Bronchial epithelial cell (primary cell): ENCODE data around the gene DCC. TPM values are rescaled to one million over a fixed set of nuclear protein-coding genes. Genes with fewer than 3 reads are reported as not detected.
"Not testable (repeated sequence)": the region's sequence is repeated elsewhere in the genome, so short reads cannot be mapped to it uniquely, and the experiment has no call there.

ENCODE experiments used
- DNase-seq: peaks from one replicate; pipeline ENCODE4 v3.0.0-alpha.2; 2010; ENCODE audit warnings: low read depth
- FAIRE-seq: peaks from 2 replicates; lab custom pipeline; 2011; peaks lifted over from hg19 to GRCh38; lab: Jason Lieb, UNC
- H3K27me3 ChIP-seq: 2 replicates; pipeline ENCODE4 v1.5.1; 2011; ENCODE audit warnings: low read length; ENCODE audit not compliant: control insufficient read depth, insufficient read depth
- H3K36me3 ChIP-seq: 2 replicates; pipeline ENCODE4 v1.5.1; 2011; ENCODE audit warnings: low read length; ENCODE audit not compliant: control insufficient read depth, insufficient read depth
- H3K4me3 ChIP-seq: 2 replicates; pipeline ENCODE4 v1.5.1; 2011; ENCODE audit warnings: mild to moderate bottlenecking, low read depth, low read length, control low read depth
- CTCF ChIP-seq: IDR thresholded peaks from 2 replicates; pipeline ENCODE4 v1.5.1; 2011; ENCODE audit warnings: mild to moderate bottlenecking, moderate library complexity, low read length, control low read depth, inconsistent platforms; ENCODE audit not compliant: insufficient read depth, severe bottlenecking
- total RNA-seq: library from RNA; depleted of rRNA; stranded (reverse); fragments of >200 nt; gene quantifications from 2 replicates; pipeline ENCODE4 v1.2.1, GENCODE V29; 2014

The DCC gene
- total RNA-seq, 1 donor from 2014 or later = not detected

GRCh38 chr18:53443831-53444230, 1103.8 kb downstream of the DCC start:
- FAIRE-seq (no peak), DNase-seq (no peak)
- Histone ChIP-seq H3K27me3 (no peaks in the 10 kb centered on the region), H3K36me3 (no peaks in the 10 kb centered on the region), H3K4me3 (no peak overlapping the region)
- TF ChIP-seq CTCF = no peak

GRCh38 chr18:53451902-53452301, 1111.9 kb downstream of the DCC start:
- H3K4me3 ChIP-seq = no peak overlapping the region
- no peaks in the 10 kb centered on the region for H3K36me3 ChIP-seq
- no peak for TF ChIP-seq CTCF
- FAIRE-seq (no peak), DNase-seq (no peak)
- H3K27me3 ChIP-seq = no peaks in the 10 kb centered on the region

GRCh38 chr18:53457068-53457467, 1117.1 kb downstream of the DCC start:
- no peak for TF ChIP-seq CTCF
- no peak overlapping the region for H3K4me3 ChIP-seq
- DNase-seq (no peak), FAIRE-seq (no peak)
- no peaks in the 10 kb centered on the region for H3K36me3 ChIP-seq
- H3K27me3 ChIP-seq = no peaks in the 10 kb centered on the region

GRCh38 chr18:53458268-53458667, 1118.3 kb downstream of the DCC start:
- Histone ChIP-seq H3K36me3 (no peaks in the 10 kb centered on the region), H3K27me3 (no peaks in the 10 kb centered on the region), H3K4me3 (no peak overlapping the region)
- no peak for DNase-seq
- no peak for TF ChIP-seq CTCF
- no peak for FAIRE-seq

- no peak for TF ChIP-seq CTCF
- H3K27me3 ChIP-seq = no peaks in the 10 kb centered on the region
- no peaks in the 10 kb centered on the region for H3K36me3 ChIP-seq
- FAIRE-seq (no peak), DNase-seq (no peak)
- no peak overlapping the region for H3K4me3 ChIP-seq
Measured at GRCh38 chr18:53458944-53459580, 1119.1 kb downstream of the DCC start.

GRCh38 chr18:53467756-53468155, 1127.8 kb downstream of the DCC start:
- no peak for FAIRE-seq
- DNase-seq = no peak
- H3K4me3 ChIP-seq = no peak overlapping the region
- H3K36me3 ChIP-seq = no peaks in the 10 kb centered on the region
- no peak for TF ChIP-seq CTCF
- no peaks in the 10 kb centered on the region for H3K27me3 ChIP-seq

- not testable (repeated sequence) for DNase-seq, H3K36me3 ChIP-seq, H3K4me3 ChIP-seq, FAIRE-seq, H3K27me3 ChIP-seq
Measured at GRCh38 chr18:53468173-53468572, 1128.2 kb downstream of the DCC start.
